GM12865 (cell line): Measurements from ENCODE around the gene GABRP.
"Not testable (repeated sequence)": the region's sequence is repeated elsewhere in the genome, so short reads cannot be mapped to it uniquely, and the experiment has no call there.

Experiments used
- DNase-seq: peaks from one replicate; pipeline ENCODE4 v3.0.0; 2010; ENCODE audit warnings: low read depth
- H3K4me3 ChIP-seq: 2 replicates; pipeline ENCODE4 v1.5.1; 2011; ENCODE audit warnings: mild to moderate bottlenecking, low read depth, low read length, control low read depth
- TF ChIP-seq, protein P1 (sequence below): IDR thresholded peaks from 2 replicates; pipeline ENCODE4 v1.5.1; 2011; ENCODE audit warnings: low read length, control low read depth, low read depth, inconsistent platforms; ENCODE audit not compliant: insufficient read depth; ENCODE audit errors: missing control alignments

GABRP gene

GRCh38 chr5:170760113-170760512, 23.4 kb upstream of the GABRP start:
- TF ChIP-seq, protein P1, sequence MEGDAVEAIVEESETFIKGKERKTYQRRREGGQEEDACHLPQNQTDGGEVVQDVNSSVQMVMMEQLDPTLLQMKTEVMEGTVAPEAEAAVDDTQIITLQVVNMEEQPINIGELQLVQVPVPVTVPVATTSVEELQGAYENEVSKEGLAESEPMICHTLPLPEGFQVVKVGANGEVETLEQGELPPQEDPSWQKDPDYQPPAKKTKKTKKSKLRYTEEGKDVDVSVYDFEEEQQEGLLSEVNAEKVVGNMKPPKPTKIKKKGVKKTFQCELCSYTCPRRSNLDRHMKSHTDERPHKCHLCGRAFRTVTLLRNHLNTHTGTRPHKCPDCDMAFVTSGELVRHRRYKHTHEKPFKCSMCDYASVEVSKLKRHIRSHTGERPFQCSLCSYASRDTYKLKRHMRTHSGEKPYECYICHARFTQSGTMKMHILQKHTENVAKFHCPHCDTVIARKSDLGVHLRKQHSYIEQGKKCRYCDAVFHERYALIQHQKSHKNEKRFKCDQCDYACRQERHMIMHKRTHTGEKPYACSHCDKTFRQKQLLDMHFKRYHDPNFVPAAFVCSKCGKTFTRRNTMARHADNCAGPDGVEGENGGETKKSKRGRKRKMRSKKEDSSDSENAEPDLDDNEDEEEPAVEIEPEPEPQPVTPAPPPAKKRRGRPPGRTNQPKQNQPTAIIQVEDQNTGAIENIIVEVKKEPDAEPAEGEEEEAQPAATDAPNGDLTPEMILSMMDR = no peak
- no peak for DNase-seq
- no peak overlapping the region for H3K4me3 ChIP-seq

DNA sequence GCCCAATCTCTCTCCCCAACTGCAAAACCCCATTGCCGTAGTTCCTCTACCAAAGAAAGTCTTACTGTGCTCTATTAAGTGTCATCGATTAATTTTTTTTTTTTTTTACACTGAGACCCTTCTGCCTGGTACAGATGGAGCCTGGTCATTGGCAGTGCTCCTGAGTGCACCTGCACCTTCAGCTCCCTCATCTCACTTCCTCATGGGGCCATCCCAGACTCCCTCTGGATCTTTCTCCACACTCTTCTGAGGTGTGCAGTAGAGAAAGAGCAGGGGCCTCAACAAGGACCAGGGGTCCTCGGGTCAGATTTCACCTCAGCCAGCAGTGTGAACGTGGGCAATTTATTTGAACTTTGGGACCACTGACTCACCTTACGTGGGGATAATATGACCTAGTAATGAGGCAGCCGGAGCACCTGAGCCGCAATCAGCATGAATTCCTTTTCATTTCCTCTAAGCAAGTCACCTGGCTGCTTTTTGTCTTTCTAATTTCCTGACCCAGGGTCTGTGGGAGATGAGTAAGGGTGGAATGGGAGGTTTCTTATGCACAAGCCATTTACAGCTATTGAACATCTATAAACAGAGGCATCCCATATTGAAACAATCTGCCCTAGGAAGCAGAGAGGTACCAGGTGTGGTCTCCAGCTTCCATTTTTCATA, 22.3 kb upstream of the GABRP start:
- H3K4me3 ChIP-seq = no peak overlapping the region
- DNase-seq = no peak
- TF ChIP-seq, protein P1 = no peak

DNA sequence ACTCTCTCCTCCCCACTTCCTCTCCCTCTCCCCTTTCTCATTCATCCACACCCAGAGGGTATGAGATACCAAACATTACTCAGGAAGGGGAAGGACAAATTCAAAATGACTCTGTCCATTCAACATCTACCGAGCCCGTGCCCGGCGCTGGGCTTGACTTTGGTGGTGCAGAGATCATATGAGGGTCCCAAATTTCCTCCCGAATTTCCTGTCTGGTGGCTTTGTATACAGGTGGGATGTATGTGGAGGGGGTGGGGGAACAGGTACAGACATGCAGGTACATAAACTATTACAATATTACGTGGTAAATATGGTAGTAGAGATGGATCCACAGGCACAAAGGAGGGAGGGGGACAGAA, 21.8 kb upstream of the GABRP start:
- TF ChIP-seq, protein P1 = no peak
- DNase-seq = no peak
- H3K4me3 ChIP-seq = no peak overlapping the region

DNA sequence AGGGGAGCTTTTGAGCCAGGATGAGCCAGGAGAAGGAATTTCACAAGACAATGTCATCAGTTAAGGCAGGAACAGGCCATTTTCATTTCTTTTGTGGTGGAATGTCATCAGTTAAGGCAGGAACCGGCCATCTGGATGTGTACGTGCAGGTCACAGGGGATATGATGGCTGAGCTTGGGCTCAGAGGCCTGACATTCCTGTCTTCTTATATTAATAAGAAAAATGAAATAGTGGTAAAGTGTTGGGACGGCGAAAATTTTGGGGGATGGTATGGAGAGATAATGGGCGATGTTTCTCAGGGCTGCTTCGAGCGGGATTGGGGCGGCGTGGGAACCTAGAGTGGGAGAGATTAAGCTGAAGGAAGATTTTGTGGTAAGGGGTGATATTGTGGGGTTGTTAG, 21.2 kb upstream of the GABRP start:
- not testable (repeated sequence) for DNase-seq, H3K4me3 ChIP-seq

DNA sequence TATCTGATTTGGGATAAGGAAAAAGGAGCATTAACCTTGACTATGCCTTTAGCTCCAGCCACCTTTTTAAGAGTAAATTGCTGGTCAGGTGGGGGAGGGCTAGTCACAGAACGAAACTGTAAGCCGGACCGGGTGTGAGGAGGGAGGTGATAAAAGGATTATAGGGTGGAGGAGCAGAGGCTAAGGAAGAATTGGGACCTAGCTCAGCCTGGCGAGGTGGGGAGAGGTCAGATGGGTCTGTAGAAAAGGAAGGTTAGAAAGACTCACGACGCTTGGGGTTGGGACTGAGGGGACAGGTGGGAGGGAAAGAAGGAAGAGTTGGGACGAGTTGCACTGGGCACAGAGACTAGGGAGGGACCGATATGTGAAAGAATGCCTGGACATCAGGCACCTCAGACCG, 17.7 kb upstream of the GABRP start:
- H3K4me3 ChIP-seq, DNase-seq: not testable (repeated sequence)

DNA sequence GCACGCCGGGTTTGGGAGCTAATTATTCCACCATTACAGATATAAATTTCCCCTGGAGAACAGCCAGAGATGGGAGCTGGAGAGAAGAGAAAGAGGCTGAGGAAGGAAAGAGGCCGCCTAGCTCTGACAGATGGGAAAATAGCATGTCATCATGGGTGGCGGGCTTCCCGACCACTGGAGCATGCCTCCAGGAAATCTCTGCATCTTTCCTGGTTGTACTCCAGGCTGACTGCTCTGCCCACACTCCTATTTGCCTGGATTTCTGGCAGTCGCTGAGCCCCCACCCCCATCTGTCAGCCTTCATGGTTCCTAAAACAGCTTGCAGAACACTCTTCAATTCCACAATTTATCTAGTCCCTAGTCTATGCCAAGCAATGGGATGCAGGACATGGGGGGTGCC, 14.3 kb upstream of the GABRP start:
- TF ChIP-seq, protein P1 = no peak
- DNase-seq = no peak
- H3K4me3 ChIP-seq = no peak overlapping the region

GRCh38 chr5:170769898-170770416, 13.6 kb upstream of the GABRP start:
- DNase-seq = no peak
- H3K4me3 ChIP-seq = no peak overlapping the region
- TF ChIP-seq, protein P1 = no peak

DNA sequence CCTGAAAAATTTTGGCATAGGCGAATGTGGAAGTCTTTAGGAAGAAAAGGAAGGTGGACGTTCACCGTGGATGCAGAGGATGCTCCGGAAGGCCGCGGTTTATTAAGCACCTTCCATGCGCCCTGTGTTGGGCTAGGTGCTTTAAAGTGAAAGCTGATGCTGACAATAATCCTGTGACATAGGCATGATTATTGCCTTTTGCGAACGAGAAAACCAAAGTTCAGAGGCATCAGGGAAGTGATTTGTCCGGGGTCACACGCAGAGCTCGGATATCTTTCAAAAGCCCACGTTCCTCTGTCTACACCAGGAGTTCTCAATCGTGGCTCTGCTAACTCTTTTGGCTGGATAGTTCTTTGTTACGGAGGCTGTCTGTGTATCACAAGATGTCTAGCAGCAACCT, 12.0 kb upstream of the GABRP start:
- no peak overlapping the region for H3K4me3 ChIP-seq
- TF ChIP-seq, protein P1 = no peak
- no peak for DNase-seq
